HL-60 (cell line): Measurements from ENCODE around the gene YIPF5.

Source experiments
- DNase-seq, 2 experiments: peaks; one replicate each; pipeline ENCODE4 v3.0.0-alpha.2; 2010 to 2020; ENCODE audit warnings: low read depth in 1 of 2, low spot score in 1 of 2
- H3K27ac ChIP-seq: fragments of 250-450 bp; sonication (Bioruptor Pico); replicated peaks from 2 replicates; pipeline ENCODE4 v1.5.1; 2020; ENCODE audit warnings: mild to moderate bottlenecking, moderate library complexity
- H3K27me3 ChIP-seq: fragments of 250-450 bp; sonication (Bioruptor Pico); 2 replicates; pipeline ENCODE4 v1.5.1; 2021; ENCODE audit warnings: mild to moderate bottlenecking, moderate library complexity; ENCODE audit not compliant: insufficient read depth, poor library complexity, severe bottlenecking
- H3K4me3 ChIP-seq: replicated peaks from 2 replicates; pipeline ENCODE4 v1.5.1; 2011; ENCODE audit warnings: mild to moderate bottlenecking, control low read depth, low read length; ENCODE audit not compliant: insufficient read depth
- CTCF ChIP-seq: IDR thresholded peaks from one replicate; pipeline ENCODE4 v1.5.1; 2011; ENCODE audit warnings: low read length, control low read depth, inconsistent platforms; ENCODE audit not compliant: insufficient read depth
- GABPA ChIP-seq: IDR thresholded peaks from 2 replicates; pipeline ENCODE4 v1.6.1; 2012; ENCODE audit warnings: low read depth
- POLR2AphosphoS5 ChIP-seq: IDR thresholded peaks from 2 replicates; pipeline ENCODE4 v1.6.1; 2012; ENCODE audit warnings: low read depth
- SPI1 ChIP-seq: IDR thresholded peaks from 2 replicates; pipeline ENCODE4 v1.6.1; 2012; ENCODE audit warnings: low read depth, mild to moderate bottlenecking, borderline replicate concordance
- TF ChIP-seq, protein P1 (sequence below): IDR thresholded peaks from 2 replicates; pipeline ENCODE4 v1.6.1; 2012; ENCODE audit warnings: low read depth; ENCODE audit not compliant: insufficient replicate concordance

Gene YIPF5

DNA sequence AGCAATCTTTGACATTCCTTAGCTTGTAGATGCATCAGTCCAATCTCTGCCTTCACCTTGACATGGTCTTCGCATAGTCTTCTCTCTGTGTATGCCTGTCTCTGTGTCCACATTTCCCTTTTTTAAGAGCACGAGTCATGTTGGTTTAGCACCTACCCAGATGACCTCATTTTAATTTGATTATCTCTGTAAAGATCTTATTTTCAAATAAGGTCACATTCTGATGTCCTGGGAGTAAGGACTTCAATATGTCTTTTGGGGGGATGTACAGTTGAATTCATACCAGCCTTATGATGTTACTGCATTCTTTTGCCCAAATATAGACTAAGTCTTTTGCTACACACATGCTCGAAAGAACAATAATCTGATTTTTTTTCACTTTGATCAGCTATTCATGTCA, 7.1 kb upstream of the YIPF5 start:
- no peak for TF ChIP-seq GABPA
- TF ChIP-seq, protein P1, sequence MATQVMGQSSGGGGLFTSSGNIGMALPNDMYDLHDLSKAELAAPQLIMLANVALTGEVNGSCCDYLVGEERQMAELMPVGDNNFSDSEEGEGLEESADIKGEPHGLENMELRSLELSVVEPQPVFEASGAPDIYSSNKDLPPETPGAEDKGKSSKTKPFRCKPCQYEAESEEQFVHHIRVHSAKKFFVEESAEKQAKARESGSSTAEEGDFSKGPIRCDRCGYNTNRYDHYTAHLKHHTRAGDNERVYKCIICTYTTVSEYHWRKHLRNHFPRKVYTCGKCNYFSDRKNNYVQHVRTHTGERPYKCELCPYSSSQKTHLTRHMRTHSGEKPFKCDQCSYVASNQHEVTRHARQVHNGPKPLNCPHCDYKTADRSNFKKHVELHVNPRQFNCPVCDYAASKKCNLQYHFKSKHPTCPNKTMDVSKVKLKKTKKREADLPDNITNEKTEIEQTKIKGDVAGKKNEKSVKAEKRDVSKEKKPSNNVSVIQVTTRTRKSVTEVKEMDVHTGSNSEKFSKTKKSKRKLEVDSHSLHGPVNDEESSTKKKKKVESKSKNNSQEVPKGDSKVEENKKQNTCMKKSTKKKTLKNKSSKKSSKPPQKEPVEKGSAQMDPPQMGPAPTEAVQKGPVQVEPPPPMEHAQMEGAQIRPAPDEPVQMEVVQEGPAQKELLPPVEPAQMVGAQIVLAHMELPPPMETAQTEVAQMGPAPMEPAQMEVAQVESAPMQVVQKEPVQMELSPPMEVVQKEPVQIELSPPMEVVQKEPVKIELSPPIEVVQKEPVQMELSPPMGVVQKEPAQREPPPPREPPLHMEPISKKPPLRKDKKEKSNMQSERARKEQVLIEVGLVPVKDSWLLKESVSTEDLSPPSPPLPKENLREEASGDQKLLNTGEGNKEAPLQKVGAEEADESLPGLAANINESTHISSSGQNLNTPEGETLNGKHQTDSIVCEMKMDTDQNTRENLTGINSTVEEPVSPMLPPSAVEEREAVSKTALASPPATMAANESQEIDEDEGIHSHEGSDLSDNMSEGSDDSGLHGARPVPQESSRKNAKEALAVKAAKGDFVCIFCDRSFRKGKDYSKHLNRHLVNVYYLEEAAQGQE = no peak
- no peak for TF ChIP-seq CTCF
- TF ChIP-seq POLR2AphosphoS5 = no peak
- Histone ChIP-seq H3K27me3 (no peaks in the 10 kb centered on the region), H3K27ac (no peak overlapping the region), H3K4me3 (no peak overlapping the region)
- no peak for DNase-seq

DNA sequence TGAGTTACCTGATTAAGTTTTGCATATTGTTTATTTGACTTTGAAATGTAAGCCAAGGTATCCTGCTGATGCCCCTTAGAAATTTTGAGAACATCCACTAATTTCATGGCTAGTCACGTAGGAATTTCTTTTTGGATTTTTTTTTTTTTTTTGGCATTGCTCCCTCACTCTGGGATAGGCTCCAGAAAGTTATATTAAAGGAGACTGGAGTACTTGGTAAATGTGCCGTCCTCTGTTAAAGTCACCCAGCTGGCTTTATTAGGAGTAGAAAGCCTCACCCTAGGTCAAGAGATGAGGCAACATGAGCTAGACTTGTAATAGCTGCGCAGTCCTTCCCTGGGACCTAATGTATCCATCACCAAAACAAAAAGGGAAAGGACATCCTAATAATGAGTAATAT, 3.3 kb upstream of the YIPF5 start:
- H3K4me3 ChIP-seq = no peak overlapping the region
- no peaks in the 10 kb centered on the region for H3K27me3 ChIP-seq
- TF ChIP-seq POLR2AphosphoS5 (no peak), SPI1 (no peak), CTCF (no peak), GABPA (no peak)
- TF ChIP-seq, protein P1 = no peak
- H3K27ac ChIP-seq = no peak overlapping the region
- no peak for DNase-seq

GRCh38 chr5:144169904-144170275, 569 bp downstream of the YIPF5 start:
- Histone ChIP-seq H3K27ac (peak overlapping the region; percentile 80), H3K27me3 (no peaks in the 10 kb centered on the region), H3K4me3 (peak overlapping the region; percentile 97)
- no peak for TF ChIP-seq POLR2AphosphoS5
- TF ChIP-seq, protein P1 = no peak
- no peak for TF ChIP-seq CTCF
- no peak for TF ChIP-seq SPI1
- no peak for TF ChIP-seq GABPA
- DNase-seq = no peak
